T-helper 1 cell treated with Interleukin-12 subunit alpha and Interleukin-12 subunit beta and Interleukin-4 antibody, amounts not matched to agents 30 μg/mL and 1 μg/mL, for 36 hours (primary cell): ENCODE results near the gene FLII.

Experiments
- H3K27ac Mint-ChIP-seq: one replicate; pipeline ENCODE4 v1.8.0; 2021; ENCODE audit warnings: mild to moderate bottlenecking, mixed read lengths
- H3K27me3 Mint-ChIP-seq: one replicate; pipeline ENCODE4 v1.8.0; 2021; ENCODE audit warnings: low read depth, mixed read lengths
- H3K36me3 Mint-ChIP-seq: one replicate; pipeline ENCODE4 v1.8.0; 2021; ENCODE audit warnings: low read depth, mixed read lengths
- H3K4me1 Mint-ChIP-seq: one replicate; pipeline ENCODE4 v1.8.0; 2021; ENCODE audit warnings: low read depth, mixed read lengths
- H3K4me3 Mint-ChIP-seq: one replicate; pipeline ENCODE4 v1.8.0; 2021; ENCODE audit warnings: mild to moderate bottlenecking, moderate library complexity, mixed read lengths
- H3K9me3 Mint-ChIP-seq: one replicate; pipeline ENCODE4 v1.8.0; 2021; ENCODE audit warnings: mixed read lengths

Gene FLII

GRCh38 chr17:18240449-18240848, 18.1 kb downstream of the FLII start:
- H3K9me3 Mint-ChIP-seq, result no peaks in the 10 kb centered on the region
- H3K27me3 Mint-ChIP-seq, result no peaks in the 10 kb centered on the region
- H3K27ac Mint-ChIP-seq, result no peak overlapping the region
- peaks cover 6% of the 10 kb centered on the region for H3K36me3 Mint-ChIP-seq
- H3K4me1 Mint-ChIP-seq, result no peaks in the 10 kb centered on the region
- no peak overlapping the region for H3K4me3 Mint-ChIP-seq

GRCh38 chr17:18238299-18238698, 20.2 kb downstream of the FLII start:
- no peaks in the 10 kb centered on the region for H3K4me1 Mint-ChIP-seq
- H3K27me3 Mint-ChIP-seq, result no peaks in the 10 kb centered on the region
- H3K4me3 Mint-ChIP-seq, result no peak overlapping the region
- H3K36me3 Mint-ChIP-seq, result peaks cover 3% of the 10 kb centered on the region
- no peak overlapping the region for H3K27ac Mint-ChIP-seq
- no peaks in the 10 kb centered on the region for H3K9me3 Mint-ChIP-seq

GRCh38 chr17:18237461-18237860, 21.1 kb downstream of the FLII start:
- Mint-ChIP-seq H3K27ac (no peak overlapping the region), H3K9me3 (no peaks in the 10 kb centered on the region), H3K27me3 (no peaks in the 10 kb centered on the region), H3K4me1 (no peaks in the 10 kb centered on the region), H3K36me3 (peaks cover 3% of the 10 kb centered on the region), H3K4me3 (no peak overlapping the region)

- H3K9me3 Mint-ChIP-seq, result no peaks in the 10 kb centered on the region
- H3K27ac Mint-ChIP-seq, result no peak overlapping the region
- no peaks in the 10 kb centered on the region for H3K27me3 Mint-ChIP-seq
- peaks cover 3% of the 10 kb centered on the region for H3K36me3 Mint-ChIP-seq
- no peaks in the 10 kb centered on the region for H3K4me1 Mint-ChIP-seq
- H3K4me3 Mint-ChIP-seq, result no peak overlapping the region
These were observed 22.0 kb downstream of the FLII start for GRCh38 chr17:18236494-18236893.

- Mint-ChIP-seq H3K4me1 (no peaks in the 10 kb centered on the region), H3K36me3 (peaks cover 3% of the 10 kb centered on the region), H3K9me3 (no peaks in the 10 kb centered on the region), H3K27me3 (no peaks in the 10 kb centered on the region), H3K4me3 (no peak overlapping the region), H3K27ac (no peak overlapping the region)
These were observed 22.7 kb downstream of the FLII start for GRCh38 chr17:18235743-18236256.

- no peak overlapping the region for H3K4me3 Mint-ChIP-seq
- no peaks in the 10 kb centered on the region for H3K27me3 Mint-ChIP-seq
- peaks cover 3% of the 10 kb centered on the region for H3K36me3 Mint-ChIP-seq
- no peaks in the 10 kb centered on the region for H3K4me1 Mint-ChIP-seq
- H3K9me3 Mint-ChIP-seq, result no peaks in the 10 kb centered on the region
- H3K27ac Mint-ChIP-seq, result no peak overlapping the region
These were observed 23.6 kb downstream of the FLII start for GRCh38 chr17:18234853-18235380.

GRCh38 chr17:18233803-18234518, 24.6 kb downstream of the FLII start:
- no peaks in the 10 kb centered on the region for H3K9me3 Mint-ChIP-seq

GRCh38 chr17:18231164-18231563, 27.4 kb downstream of the FLII start:
- Mint-ChIP-seq H3K4me3 (no peak overlapping the region), H3K36me3 (no peaks in the 10 kb centered on the region), H3K9me3 (no peaks in the 10 kb centered on the region), H3K27ac (no peak overlapping the region), H3K4me1 (peaks cover 13% of the 10 kb centered on the region), H3K27me3 (no peaks in the 10 kb centered on the region)

More at GRCh38 chr17:18233803-18234518, 24.6 kb downstream of the FLII start:
- Mint-ChIP-seq H3K4me1 (no peaks in the 10 kb centered on the region), H3K27ac (no peak overlapping the region), H3K4me3 (no peak overlapping the region), H3K36me3 (peaks cover 3% of the 10 kb centered on the region), H3K27me3 (no peaks in the 10 kb centered on the region)

GRCh38 chr17:18230288-18231141, 28.0 kb downstream of the FLII start:
- Mint-ChIP-seq H3K36me3 (no peaks in the 10 kb centered on the region), H3K27ac (no peak overlapping the region), H3K4me1 (peaks cover 17% of the 10 kb centered on the region), H3K4me3 (no peak overlapping the region), H3K9me3 (no peaks in the 10 kb centered on the region), H3K27me3 (no peaks in the 10 kb centered on the region)

GRCh38 chr17:18229771-18230170, 28.8 kb downstream of the FLII start:
- no peaks in the 10 kb centered on the region for H3K36me3 Mint-ChIP-seq
- no peaks in the 10 kb centered on the region for H3K27me3 Mint-ChIP-seq
- no peaks in the 10 kb centered on the region for H3K9me3 Mint-ChIP-seq
- no peak overlapping the region for H3K27ac Mint-ChIP-seq
- no peak overlapping the region for H3K4me3 Mint-ChIP-seq
- H3K4me1 Mint-ChIP-seq, result peaks cover 19% of the 10 kb centered on the region

GRCh38 chr17:18229254-18229653, 29.3 kb downstream of the FLII start:
- Mint-ChIP-seq H3K4me3 (no peak overlapping the region), H3K36me3 (no peaks in the 10 kb centered on the region), H3K9me3 (no peaks in the 10 kb centered on the region), H3K27ac (no peak overlapping the region), H3K27me3 (no peaks in the 10 kb centered on the region), H3K4me1 (peaks cover 20% of the 10 kb centered on the region)

- no peak overlapping the region for H3K27ac Mint-ChIP-seq
These were observed 30.3 kb downstream of the FLII start for GRCh38 chr17:18228176-18228682.

GRCh38 chr17:18227635-18228034, 30.9 kb downstream of the FLII start:
- no peaks in the 10 kb centered on the region for H3K9me3 Mint-ChIP-seq
- H3K4me3 Mint-ChIP-seq, result no peak overlapping the region
- H3K4me1 Mint-ChIP-seq, result peaks cover 20% of the 10 kb centered on the region
- H3K27ac Mint-ChIP-seq, result peak overlapping the region; percentile 2
- H3K27me3 Mint-ChIP-seq, result no peaks in the 10 kb centered on the region
- no peaks in the 10 kb centered on the region for H3K36me3 Mint-ChIP-seq

More at GRCh38 chr17:18228176-18228682, 30.3 kb downstream of the FLII start:
- Mint-ChIP-seq H3K9me3 (no peaks in the 10 kb centered on the region), H3K4me3 (no peak overlapping the region), H3K27me3 (no peaks in the 10 kb centered on the region), H3K36me3 (no peaks in the 10 kb centered on the region), H3K4me1 (peaks cover 20% of the 10 kb centered on the region)

- H3K4me3 Mint-ChIP-seq, result peak overlapping the region; percentile 98
- H3K36me3 Mint-ChIP-seq, result no peaks in the 10 kb centered on the region
- peaks cover 20% of the 10 kb centered on the region for H3K4me1 Mint-ChIP-seq
- H3K9me3 Mint-ChIP-seq, result no peaks in the 10 kb centered on the region
- H3K27me3 Mint-ChIP-seq, result no peaks in the 10 kb centered on the region
- H3K27ac Mint-ChIP-seq, result peak overlapping the region; percentile 93
These were observed 32.1 kb downstream of the FLII start for GRCh38 chr17:18226284-18226945.
